Retinal pigment epithelial cell (primary cell): ENCODE measurements around the gene PPP1R3D.

Experiments
- DNase-seq: peaks from one replicate; pipeline ENCODE4 v3.0.0-alpha.2; 2010; ENCODE audit warnings: low read depth
- H3K4me3 ChIP-seq: 2 replicates; pipeline ENCODE4 v1.5.1; 2011; ENCODE audit warnings: mild to moderate bottlenecking, low read length, control low read depth, moderate library complexity
- CTCF ChIP-seq: conservative IDR thresholded peaks from 2 replicates; pipeline ENCODE4 v1.5.1; 2011; ENCODE audit warnings: low read depth, low read length, control low read depth, inconsistent platforms

Gene PPP1R3D

GRCh38 chr20:59939879-59940128 is 301 bp downstream of the PPP1R3D start:
- TF ChIP-seq CTCF = no peak
- DNase-seq = no peak

GRCh38 chr20:59939052-59939878 is 840 bp downstream of the PPP1R3D start:
- DNase-seq = no peak
- TF ChIP-seq CTCF = no peak
- H3K4me3 ChIP-seq = peak overlapping the region; percentile 80

More at GRCh38 chr20:59939879-59940128, 301 bp downstream of the PPP1R3D start:
- peak overlapping the region; percentile 80 for H3K4me3 ChIP-seq

DNA sequence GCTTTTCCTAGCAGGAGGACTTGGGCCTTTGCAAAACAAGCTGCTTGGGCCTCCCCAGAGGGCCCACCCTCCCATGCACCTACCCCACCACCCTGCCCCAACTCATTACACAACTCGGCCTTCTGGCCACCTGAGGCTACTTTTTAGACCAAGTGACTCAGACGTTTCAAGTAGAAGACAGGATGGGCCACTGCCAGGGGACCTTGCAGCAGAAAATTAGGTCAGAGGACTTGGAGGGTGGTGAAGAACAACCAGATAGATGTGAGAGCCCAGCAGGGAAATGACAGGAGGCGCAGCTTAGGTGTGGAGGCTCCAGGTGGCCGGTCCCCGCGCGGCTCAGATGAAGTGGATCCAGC is 1.4 kb downstream of the PPP1R3D start:
- no peak for TF ChIP-seq CTCF
- H3K4me3 ChIP-seq = no peak overlapping the region
- no peak for DNase-seq

DNA sequence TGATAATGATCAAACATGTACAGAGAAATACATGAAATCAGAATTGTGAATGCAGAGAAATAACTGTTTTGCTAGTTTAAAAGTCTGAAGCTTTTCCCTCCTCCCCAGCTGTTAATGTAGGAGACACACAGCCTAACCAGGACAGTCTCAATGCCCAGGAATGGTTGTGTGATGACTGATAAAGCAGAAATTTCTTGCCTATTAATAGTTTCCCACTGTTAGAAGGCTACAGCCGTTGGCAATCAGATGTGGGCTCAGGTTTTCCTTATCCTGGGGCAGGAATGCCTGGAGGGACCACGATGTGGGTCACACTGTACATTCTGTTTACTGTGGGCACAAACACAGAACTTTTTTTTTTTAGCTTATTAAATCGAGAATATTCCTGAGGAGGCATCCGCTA is 1.9 kb downstream of the PPP1R3D start:
- no peak for DNase-seq
- no peak overlapping the region for H3K4me3 ChIP-seq
- TF ChIP-seq CTCF = no peak

DNA sequence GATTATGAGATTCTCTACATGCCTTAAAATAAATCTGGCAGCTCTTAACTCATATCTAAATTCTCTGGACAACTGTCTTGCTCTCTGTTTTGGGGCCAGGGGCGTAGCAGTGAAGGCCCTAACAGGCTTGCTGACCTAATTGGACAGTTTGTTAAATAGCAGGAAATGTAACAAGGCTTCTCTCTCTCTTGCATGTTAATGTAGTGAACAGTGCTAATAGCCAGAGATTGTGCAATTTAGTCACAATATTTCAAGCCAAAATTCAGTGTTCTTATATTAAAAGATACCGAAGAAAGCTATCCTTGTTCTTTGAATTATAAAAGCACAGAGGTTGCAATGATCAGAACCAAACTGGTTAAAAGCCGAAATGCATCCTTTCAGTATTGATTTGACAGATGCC is 3.0 kb downstream of the PPP1R3D start:
- no peak for DNase-seq
- H3K4me3 ChIP-seq = no peak overlapping the region
- TF ChIP-seq CTCF = no peak

GRCh38 chr20:59936409-59936808 is 3.7 kb downstream of the PPP1R3D start:
- H3K4me3 ChIP-seq = no peak overlapping the region
- no peak for TF ChIP-seq CTCF
- DNase-seq = no peak

- DNase-seq = no peak
- H3K4me3 ChIP-seq = no peak overlapping the region
- no peak for TF ChIP-seq CTCF
Measured at GRCh38 chr20:59935457-59936185, 4.5 kb downstream of the PPP1R3D start.
